Activated naive CD4-positive, alpha-beta T cell (primary cell): ENCODE results near the gene PDP2.

ENCODE experiments used
- DNase-seq, 4 experiments: peaks; one replicate each; lab custom pipeline; 2025; lab: John Stamatoyannopoulos, UW

Gene PDP2

GRCh38 chr16:66935314-66936011 is 55.1 kb downstream of the PDP2 start, which contains the start of gene CES2:
CES2 (plus strand) TSS chr16:66935516; CDS start chr16:66935636, 120 bp downstream.
- DNase-seq = no peak

GRCh38 chr16:66936462-66936861 is 56.1 kb downstream of the PDP2 start:
- no peak for DNase-seq

- DNase-seq = no peak
Measured at GRCh38 chr16:66936889-66937554, 56.7 kb downstream of the PDP2 start.

- no peak for DNase-seq
Measured at GRCh38 chr16:66937725-66938337, 57.5 kb downstream of the PDP2 start.

- DNase-seq = no peak
Measured at GRCh38 chr16:66939366-66939765, 59.1 kb downstream of the PDP2 start.

GRCh38 chr16:66940236-66940635 is 59.9 kb downstream of the PDP2 start:
- no peak for DNase-seq
